ENCODE data around the gene CPOX. TPM values are rescaled to one million over a fixed set of nuclear protein-coding genes. Genes with fewer than 3 reads are reported as not detected.

CPOX gene
- total and polyA plus RNA-seq, 2 experiments from 2014 or later = 13.3 to 38.3 TPM

- Mint-ChIP-seq H3K27ac (no peak overlapping the region), H3K27me3 (ENCODE audit: insufficient read depth, low read depth, poor library complexity) (no peaks in the 10 kb centered on the region), H3K4me3 (no peak overlapping the region)
Measured at GRCh38 chr3:98548544-98548943, 44.9 kb downstream of the CPOX start.

More at GRCh38 chr3:98548544-98548943, 44.9 kb downstream of the CPOX start:
- H3F3A ChIP-seq (replicated peaks; ENCODE audit: low read depth) = no peaks in the 10 kb centered on the region
- no peak overlapping the region for H3K27ac ChIP-seq (ENCODE audit: low read depth)
- no peak for TF ChIP-seq ETS1 (IDR thresholded peaks at IDR 0.05)
- no peak for TF ChIP-seq STAT1 (IDR thresholded peaks at IDR 0.05; ENCODE audit: unreplicated experiment)
- no peak for TF ChIP-seq EZH2 (IDR thresholded peaks at IDR 0.05; ENCODE audit: low read depth, unreplicated experiment)
- no peak for TF ChIP-seq REST (IDR thresholded peaks at IDR 0.05; ENCODE audit: unreplicated experiment)
- no peak for TF ChIP-seq JUNB (IDR thresholded peaks at IDR 0.05; ENCODE audit: unreplicated experiment)
- TF ChIP-seq ZNF462 (CRISPR knock-in tag; IDR thresholded peaks at IDR 0.05) = no peak
- H3K9me3 Mint-ChIP-seq = no peaks in the 10 kb centered on the region
- H3K27me3 ChIP-seq (ENCODE audit: insufficient read depth) = no peaks in the 10 kb centered on the region
- no peak overlapping the region for H3K4me3 ChIP-seq
- H3K4me1 Mint-ChIP-seq = peaks cover 3% of the 10 kb centered on the region; the same call in 2 of the 3 replicates
- H2AFZ ChIP-seq = no peak overlapping the region
- no peak for DNase-seq (ENCODE audit: low spot score)
- H3K9me2 ChIP-seq (ENCODE audit: insufficient read depth) = no peaks in the 10 kb centered on the region
- ATAC-seq = no peak
- no peaks in the 10 kb centered on the region for H3K36me3 ChIP-seq (ENCODE audit: insufficient read depth)
- H4K20me1 ChIP-seq (replicated peaks; ENCODE audit: insufficient read depth) = no peaks in the 10 kb centered on the region
- H3K4me2 ChIP-seq = no peak overlapping the region
- H3K79me2 ChIP-seq (replicated peaks; ENCODE audit: insufficient read depth) = no peaks in the 10 kb centered on the region
- no peaks in the 10 kb centered on the region for H3K36me3 Mint-ChIP-seq (ENCODE audit: low read depth)
- no peaks in the 10 kb centered on the region for H3K4me1 ChIP-seq (ENCODE audit: insufficient read depth)

Data from GM23338 (cell line).